ENCODE results near the gene DET1. TPM values are rescaled to one million over a fixed set of nuclear protein-coding genes. Genes with fewer than 3 reads are reported as not detected.

DET1 gene
- total RNA-seq, 2 donors from 2014 or later, result 6.9 to 11.5 TPM

DNA sequence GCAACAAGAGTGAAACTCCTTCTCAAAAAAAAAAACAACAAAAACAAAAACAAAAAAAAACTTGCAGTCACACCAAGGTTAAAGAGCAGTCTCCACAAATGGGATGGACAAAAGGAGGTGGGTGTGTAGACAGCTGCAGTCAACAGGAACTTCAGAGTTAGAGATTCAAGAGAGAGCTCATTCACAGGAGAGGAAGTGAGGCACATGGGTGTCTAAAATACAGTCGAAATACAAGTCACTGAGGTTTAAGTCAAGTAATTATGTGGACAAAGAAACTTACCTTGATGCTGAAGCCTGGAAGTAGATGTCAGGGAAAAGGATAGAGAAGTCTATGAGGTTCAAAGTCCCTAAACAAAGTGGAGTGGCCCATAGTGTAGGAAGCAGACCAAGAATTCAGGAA is 64.2 kb downstream of the DET1 start:
- no peaks in the 10 kb centered on the region for H3K9me3 ChIP-seq
- TF ChIP-seq, protein P1, sequence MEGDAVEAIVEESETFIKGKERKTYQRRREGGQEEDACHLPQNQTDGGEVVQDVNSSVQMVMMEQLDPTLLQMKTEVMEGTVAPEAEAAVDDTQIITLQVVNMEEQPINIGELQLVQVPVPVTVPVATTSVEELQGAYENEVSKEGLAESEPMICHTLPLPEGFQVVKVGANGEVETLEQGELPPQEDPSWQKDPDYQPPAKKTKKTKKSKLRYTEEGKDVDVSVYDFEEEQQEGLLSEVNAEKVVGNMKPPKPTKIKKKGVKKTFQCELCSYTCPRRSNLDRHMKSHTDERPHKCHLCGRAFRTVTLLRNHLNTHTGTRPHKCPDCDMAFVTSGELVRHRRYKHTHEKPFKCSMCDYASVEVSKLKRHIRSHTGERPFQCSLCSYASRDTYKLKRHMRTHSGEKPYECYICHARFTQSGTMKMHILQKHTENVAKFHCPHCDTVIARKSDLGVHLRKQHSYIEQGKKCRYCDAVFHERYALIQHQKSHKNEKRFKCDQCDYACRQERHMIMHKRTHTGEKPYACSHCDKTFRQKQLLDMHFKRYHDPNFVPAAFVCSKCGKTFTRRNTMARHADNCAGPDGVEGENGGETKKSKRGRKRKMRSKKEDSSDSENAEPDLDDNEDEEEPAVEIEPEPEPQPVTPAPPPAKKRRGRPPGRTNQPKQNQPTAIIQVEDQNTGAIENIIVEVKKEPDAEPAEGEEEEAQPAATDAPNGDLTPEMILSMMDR (IDR thresholded peaks at IDR 0.05), result no peak
- no peak for TF ChIP-seq POLR2AphosphoS5 (IDR thresholded peaks at IDR 0.05)
- TF ChIP-seq POLR2A (IDR thresholded peaks at IDR 0.05), result no peak
- H3K27ac ChIP-seq, result no peak overlapping the region
- no peaks in the 10 kb centered on the region for H3K36me3 ChIP-seq
- no peaks in the 10 kb centered on the region for H3K27me3 ChIP-seq (replicated peaks; ENCODE audit: insufficient read depth)
- intact Hi-C loops (cut with DNase I), result loop anchor here (5.0 kb wide), 1 partner anchor 50 kb away; no protein-coding TSS in a partner anchor
- no peak overlapping the region for H3K4me3 ChIP-seq
- DNase-seq (ENCODE audit: low spot score), result no peak
- 85% methylated on average over 1 of the region's 1 CpG for WGBS
- H3K4me1 ChIP-seq (replicated peaks), result no peaks in the 10 kb centered on the region

GRCh38 chr15:88480981-88481380 is 65.5 kb downstream of the DET1 start:
- no peaks in the 10 kb centered on the region for H3K9me3 ChIP-seq
- intact Hi-C loops (cut with DNase I), result loop anchor here (5.0 kb wide), 1 partner anchor 51 kb away; no protein-coding TSS in a partner anchor
- TF ChIP-seq, protein P1 (IDR thresholded peaks at IDR 0.05), result no peak
- no peak for TF ChIP-seq POLR2AphosphoS5 (IDR thresholded peaks at IDR 0.05)
- TF ChIP-seq POLR2A (IDR thresholded peaks at IDR 0.05), result no peak
- WGBS, result 53% methylated on average over 8 of the region's 8 CpGs
- no peak overlapping the region for H3K4me3 ChIP-seq
- DNase-seq (ENCODE audit: low spot score), result no peak
- no peak overlapping the region for H3K27ac ChIP-seq
- no peaks in the 10 kb centered on the region for H3K4me1 ChIP-seq (replicated peaks)
- H3K36me3 ChIP-seq, result no peaks in the 10 kb centered on the region
- H3K27me3 ChIP-seq (replicated peaks; ENCODE audit: insufficient read depth), result no peaks in the 10 kb centered on the region

- H3K27me3 ChIP-seq (replicated peaks; ENCODE audit: insufficient read depth), result no peaks in the 10 kb centered on the region
- no peaks in the 10 kb centered on the region for H3K4me1 ChIP-seq (replicated peaks)
- H3K36me3 ChIP-seq, result no peaks in the 10 kb centered on the region
- H3K4me3 ChIP-seq, result no peak overlapping the region
- DNase-seq (ENCODE audit: low spot score), result no peak
- WGBS, result 83% methylated on average over 3 of the region's 3 CpGs
- TF ChIP-seq POLR2A (IDR thresholded peaks at IDR 0.05) (no peak), POLR2AphosphoS5 (IDR thresholded peaks at IDR 0.05) (no peak)
- TF ChIP-seq, protein P1 (IDR thresholded peaks at IDR 0.05), result no peak
- H3K27ac ChIP-seq, result no peak overlapping the region
- intact Hi-C loops (cut with DNase I), result loop anchor here (5.0 kb wide), 3 partner anchors 133 to 433 kb away; partner anchors contain the start of gene MFGE8
- H3K9me3 ChIP-seq, result no peaks in the 10 kb centered on the region
These were observed 67.3 kb downstream of the DET1 start for GRCh38 chr15:88479169-88479568.

DNA sequence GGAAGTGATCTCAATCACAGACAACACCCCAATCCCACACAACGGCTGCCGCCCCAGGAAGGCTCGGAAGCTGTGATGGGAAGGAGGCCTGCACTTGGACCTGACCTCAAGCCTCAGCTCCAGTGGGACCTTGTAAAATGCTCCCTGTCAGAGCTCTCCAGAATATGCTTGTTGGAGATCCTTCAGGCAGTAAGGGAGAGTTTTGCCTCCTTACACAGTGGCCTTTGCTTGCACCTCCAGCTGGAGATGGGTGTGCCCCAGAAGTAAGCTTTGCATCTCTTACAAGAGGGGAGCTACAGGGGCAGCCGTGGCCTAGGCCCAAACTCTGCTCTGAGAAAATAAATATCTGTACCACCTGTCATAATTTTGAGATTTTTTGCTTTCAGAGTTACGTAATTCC is 68.6 kb downstream of the DET1 start:
- no peaks in the 10 kb centered on the region for H3K4me1 ChIP-seq (replicated peaks)
- peaks cover 0 to 3% of the 10 kb centered on the region in 2 donors for H3K36me3 ChIP-seq
- no peak overlapping the region for H3K4me3 ChIP-seq
- H3K27ac ChIP-seq, result no peak overlapping the region
- no peaks in the 10 kb centered on the region for H3K9me3 ChIP-seq
- WGBS, result 83% methylated on average over 5 of the region's 5 CpGs
- intact Hi-C loops (cut with DNase I), result loop anchor here (5.0 kb wide), 3 partner anchors 134 to 434 kb away; partner anchors contain the start of gene MFGE8
- DNase-seq (ENCODE audit: low spot score), result no peak
- TF ChIP-seq POLR2A (IDR thresholded peaks at IDR 0.05), result no peak
- TF ChIP-seq POLR2AphosphoS5 (IDR thresholded peaks at IDR 0.05), result no peak
- TF ChIP-seq, protein P1 (IDR thresholded peaks at IDR 0.05), result no peak
- no peaks in the 10 kb centered on the region for H3K27me3 ChIP-seq (replicated peaks; ENCODE audit: insufficient read depth)

GRCh38 chr15:88477126-88477525 is 69.4 kb downstream of the DET1 start:
- TF ChIP-seq POLR2AphosphoS5 (IDR thresholded peaks at IDR 0.05) (no peak), POLR2A (IDR thresholded peaks at IDR 0.05) (no peak)
- TF ChIP-seq, protein P1 (IDR thresholded peaks at IDR 0.05), result no peak
- intact Hi-C loops (cut with DNase I), result loop anchor here (5.0 kb wide), 3 partner anchors 135 to 435 kb away; partner anchors contain the start of gene MFGE8
- no peak overlapping the region for H3K4me3 ChIP-seq
- no peaks in the 10 kb centered on the region for H3K27me3 ChIP-seq (replicated peaks; ENCODE audit: insufficient read depth)
- H3K4me1 ChIP-seq (replicated peaks), result no peaks in the 10 kb centered on the region
- H3K36me3 ChIP-seq, result peaks cover 0 to 6% of the 10 kb centered on the region in 2 donors
- 83% methylated on average over 7 of the region's 7 CpGs for WGBS
- H3K9me3 ChIP-seq, result no peaks in the 10 kb centered on the region
- DNase-seq (ENCODE audit: low spot score), result no peak
- H3K27ac ChIP-seq, result no peak overlapping the region

Data from prostate gland (tissue), 2 donors.